GM12892 (cell line): ENCODE results near the gene STPG2.

Experiments
- DNase-seq: peaks from one replicate; pipeline ENCODE4 v3.0.0; 2011; ENCODE audit not compliant: insufficient read length
- FAIRE-seq: peaks from 2 replicates; lab custom pipeline; 2011; peaks lifted over from hg19 to GRCh38; lab: Jason Lieb, UNC
- POLR2A ChIP-seq: IDR thresholded peaks from 2 replicates; pipeline ENCODE4 v1.6.1; 2011; ENCODE audit warnings: low read depth, low read length, control low read depth
- POLR2AphosphoS5 ChIP-seq: IDR thresholded peaks from 2 replicates; pipeline ENCODE4 v1.6.1; 2011; ENCODE audit warnings: low read depth, low read length, control low read depth
- TAF1 ChIP-seq: IDR thresholded peaks from 2 replicates; pipeline ENCODE4 v1.6.1; 2011; ENCODE audit warnings: low read depth, mild to moderate bottlenecking, control low read depth, low read length, borderline replicate concordance

The STPG2 gene

DNA sequence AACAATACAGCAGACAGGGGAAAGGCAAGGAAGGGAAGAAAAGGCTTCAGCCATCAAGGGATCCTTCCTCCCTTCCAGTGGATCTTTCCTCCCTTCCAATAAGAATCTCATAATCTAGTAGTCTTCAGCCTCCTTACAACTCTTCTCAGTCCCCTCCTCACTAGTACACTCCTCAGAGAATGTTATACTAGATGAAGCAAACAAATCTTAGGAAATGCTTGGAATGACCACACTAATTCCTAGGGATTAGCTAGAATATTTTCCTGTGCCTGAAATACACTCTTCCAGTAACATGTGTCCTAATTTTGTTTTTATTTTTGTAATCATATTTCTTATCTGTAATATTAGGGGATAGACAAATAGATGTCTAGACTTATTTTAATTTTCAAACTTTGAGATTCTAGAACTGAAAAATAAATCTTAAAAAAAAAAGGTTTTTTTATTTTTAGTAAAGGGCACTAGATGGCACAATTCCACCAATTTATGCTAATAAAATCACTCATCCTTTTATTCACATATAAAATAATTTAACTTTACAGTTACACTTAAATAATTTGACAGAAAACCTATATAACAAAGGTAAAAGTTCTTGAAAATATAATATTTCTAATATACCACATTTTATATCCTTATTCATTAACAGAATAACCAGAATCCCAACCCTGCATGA lies 7.0 kb upstream of the STPG2 start:
- FAIRE-seq (no peak), DNase-seq (no peak)
- no peak for TF ChIP-seq TAF1
- TF ChIP-seq POLR2A = no peak
- TF ChIP-seq POLR2AphosphoS5 = no peak

DNA sequence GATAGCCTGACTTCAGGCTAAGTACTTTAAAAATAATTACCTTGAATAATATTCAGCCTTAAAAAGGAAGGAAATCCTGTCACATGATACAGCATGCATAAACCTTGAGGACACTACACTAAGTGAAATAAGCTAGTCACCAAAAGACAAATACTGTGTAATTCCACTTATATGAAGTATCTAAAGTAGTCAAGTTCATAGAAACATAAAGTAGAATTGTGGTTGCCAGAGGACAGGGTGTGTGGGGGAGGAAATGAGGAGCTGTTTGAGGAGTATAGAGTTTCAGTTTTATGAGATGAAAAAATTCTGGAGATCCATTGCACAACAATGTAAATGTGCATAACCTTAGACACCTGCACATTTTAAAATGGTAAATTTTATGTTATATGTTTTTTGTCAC lies 5.6 kb upstream of the STPG2 start:
- FAIRE-seq = no peak
- TF ChIP-seq POLR2AphosphoS5 = no peak
- TF ChIP-seq TAF1 = no peak
- TF ChIP-seq POLR2A = no peak
- DNase-seq = no peak

DNA sequence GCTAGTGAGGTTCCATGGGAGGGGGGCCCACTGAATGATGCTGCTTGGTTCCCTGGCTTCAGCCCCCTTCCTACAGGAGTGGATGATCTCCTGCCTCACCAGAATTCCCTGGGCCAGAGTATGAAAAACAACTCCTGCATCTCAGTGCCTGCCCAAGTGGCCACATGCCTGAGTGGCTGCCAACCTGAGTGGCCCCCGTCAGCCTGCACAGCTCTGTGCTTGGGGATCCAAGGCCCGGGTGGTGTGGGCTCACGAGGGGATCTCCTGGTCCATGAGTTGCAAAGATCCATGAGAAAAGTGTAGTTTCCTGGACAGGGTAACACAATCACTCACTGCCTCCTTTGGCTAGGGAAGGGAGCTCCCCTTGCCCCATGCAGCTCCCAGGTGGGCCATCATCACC lies 17.1 kb downstream of the STPG2 start:
- TF ChIP-seq POLR2A (no peak), POLR2AphosphoS5 (no peak), TAF1 (no peak)
- no peak for DNase-seq
- FAIRE-seq = no peak

DNA sequence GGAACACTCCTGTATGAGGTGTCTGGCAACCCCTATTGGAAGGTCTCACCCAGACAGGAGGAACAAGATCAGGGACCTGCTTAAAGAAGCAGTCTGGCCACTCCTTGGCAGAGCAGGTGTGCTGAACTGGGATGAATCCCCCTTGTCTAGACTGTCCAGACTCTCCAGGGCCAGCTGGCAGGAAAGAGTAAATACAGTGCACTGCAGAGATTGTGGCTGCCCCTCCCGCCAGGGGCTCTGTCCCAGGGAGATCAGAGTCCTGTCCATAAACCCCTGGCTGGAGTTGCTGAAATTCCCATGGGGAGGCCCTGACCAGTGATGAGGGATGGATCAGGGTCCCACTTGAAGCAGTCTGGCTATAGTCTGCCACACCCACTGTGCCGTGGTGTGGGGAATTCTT lies 17.7 kb downstream of the STPG2 start:
- FAIRE-seq (no peak), DNase-seq (no peak)
- TF ChIP-seq POLR2A (no peak), POLR2AphosphoS5 (no peak), TAF1 (no peak)

- no peak for DNase-seq
- FAIRE-seq = no peak
- TF ChIP-seq POLR2AphosphoS5 = no peak
- no peak for TF ChIP-seq POLR2A
- no peak for TF ChIP-seq TAF1
Measured at GRCh38 chr4:98117363-98117762, 25.9 kb downstream of the STPG2 start.

GRCh38 chr4:98113012-98113411 lies 30.3 kb downstream of the STPG2 start:
- FAIRE-seq = no peak

DNA sequence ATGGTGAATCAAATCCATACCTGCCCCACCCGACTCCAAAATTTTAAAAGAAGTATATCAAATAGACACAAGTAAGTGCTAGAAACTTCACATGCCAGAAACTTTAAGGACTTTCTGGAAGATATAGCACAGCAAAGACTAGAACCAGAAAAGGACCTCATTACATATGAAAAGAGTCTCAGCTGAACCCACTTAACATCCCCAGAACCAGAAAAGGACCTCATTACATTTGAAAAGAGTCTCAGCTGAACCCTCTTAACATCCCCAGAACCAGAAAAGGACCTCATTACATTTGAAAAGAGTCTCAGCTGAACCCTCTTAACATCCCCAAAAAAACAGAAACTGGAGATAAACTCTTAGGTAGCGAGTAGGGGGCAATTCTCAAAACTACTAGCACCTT lies 32.3 kb downstream of the STPG2 start:
- DNase-seq = no peak
- no peak for FAIRE-seq
- TF ChIP-seq POLR2A (no peak), POLR2AphosphoS5 (no peak), TAF1 (no peak)

More at GRCh38 chr4:98113012-98113411, 30.3 kb downstream of the STPG2 start:
- TF ChIP-seq POLR2AphosphoS5 (no peak), TAF1 (no peak), POLR2A (no peak)
- no peak for DNase-seq

DNA sequence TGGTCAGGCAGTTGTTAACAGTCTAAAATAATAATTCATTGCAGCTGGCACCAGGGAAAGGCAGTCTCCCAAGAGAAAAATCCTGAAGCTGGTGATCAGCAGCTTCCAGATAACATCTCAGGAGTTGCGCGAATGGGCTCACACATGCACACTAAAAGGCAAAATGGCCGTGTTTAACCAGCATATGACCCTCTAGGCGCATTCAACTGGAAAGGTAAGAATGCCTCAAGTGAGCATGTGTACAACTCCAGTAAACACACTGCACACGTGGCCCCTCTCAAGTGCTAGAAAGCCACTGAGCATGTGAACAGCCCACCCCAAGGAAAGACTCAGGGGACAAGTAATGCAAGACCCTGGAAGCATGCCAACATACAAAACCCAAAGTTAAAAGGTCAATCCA lies 33.1 kb downstream of the STPG2 start:
- FAIRE-seq (no peak), DNase-seq (no peak)

GRCh38 chr4:98102660-98103059 lies 40.6 kb downstream of the STPG2 start:
- TF ChIP-seq TAF1 (no peak), POLR2AphosphoS5 (no peak), POLR2A (no peak)
- DNase-seq (no peak), FAIRE-seq (no peak)

More for the DNA sequence above, 33.1 kb downstream of the STPG2 start:
- TF ChIP-seq TAF1 (no peak), POLR2AphosphoS5 (no peak), POLR2A (no peak)

DNA sequence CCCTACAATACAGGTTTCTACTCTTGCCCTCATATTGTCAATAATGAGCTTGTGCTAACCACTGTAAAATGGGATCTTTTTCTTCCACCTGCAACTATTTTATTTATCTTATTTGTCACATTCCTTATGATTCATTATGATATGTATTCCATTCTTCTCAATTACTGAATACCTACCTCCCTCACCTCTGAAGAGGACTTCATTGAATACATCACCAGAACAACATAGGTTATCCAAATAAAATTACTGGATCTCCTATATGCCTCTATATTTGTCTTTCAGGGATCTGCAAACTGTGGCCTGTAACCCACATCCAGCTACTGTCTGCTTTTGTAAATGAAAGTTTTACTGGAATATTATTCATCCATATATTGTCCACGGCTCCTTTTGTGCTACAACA lies 41.3 kb downstream of the STPG2 start:
- DNase-seq = no peak
- no peak for FAIRE-seq
- TF ChIP-seq POLR2AphosphoS5 (no peak), TAF1 (no peak), POLR2A (no peak)

GRCh38 chr4:98098764-98099163 lies 44.5 kb downstream of the STPG2 start:
- DNase-seq (no peak), FAIRE-seq (no peak)
- TF ChIP-seq TAF1 (no peak), POLR2A (no peak), POLR2AphosphoS5 (no peak)

DNA sequence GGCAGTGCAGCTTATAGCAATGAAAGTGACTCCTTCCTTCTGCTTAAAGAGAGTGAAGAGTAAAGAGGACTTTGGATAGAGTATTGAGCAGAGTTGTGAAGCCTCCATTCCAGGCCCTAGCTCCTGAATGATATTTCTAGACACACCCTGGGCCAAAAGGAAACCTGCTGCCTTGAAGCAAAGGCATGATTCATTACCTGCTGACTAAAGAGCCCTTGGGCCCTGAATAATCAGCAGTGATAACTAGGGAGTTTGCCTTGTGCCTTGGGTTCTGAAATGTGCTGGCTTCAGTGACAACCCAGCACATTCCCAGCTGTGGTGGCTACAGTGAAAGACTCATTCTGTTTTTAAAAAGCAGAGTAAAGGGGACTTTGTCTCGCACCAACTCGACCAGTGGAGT lies 49.2 kb downstream of the STPG2 start:
- DNase-seq (no peak), FAIRE-seq (no peak)
- no peak for TF ChIP-seq TAF1
- TF ChIP-seq POLR2AphosphoS5 = no peak
- no peak for TF ChIP-seq POLR2A
